ENCODE results near the gene OR5W2.
"Not testable (repeated sequence)": the region's sequence is repeated elsewhere in the genome, so short reads cannot be mapped to it uniquely, and the experiment has no call there.

OR5W2 gene

DNA sequence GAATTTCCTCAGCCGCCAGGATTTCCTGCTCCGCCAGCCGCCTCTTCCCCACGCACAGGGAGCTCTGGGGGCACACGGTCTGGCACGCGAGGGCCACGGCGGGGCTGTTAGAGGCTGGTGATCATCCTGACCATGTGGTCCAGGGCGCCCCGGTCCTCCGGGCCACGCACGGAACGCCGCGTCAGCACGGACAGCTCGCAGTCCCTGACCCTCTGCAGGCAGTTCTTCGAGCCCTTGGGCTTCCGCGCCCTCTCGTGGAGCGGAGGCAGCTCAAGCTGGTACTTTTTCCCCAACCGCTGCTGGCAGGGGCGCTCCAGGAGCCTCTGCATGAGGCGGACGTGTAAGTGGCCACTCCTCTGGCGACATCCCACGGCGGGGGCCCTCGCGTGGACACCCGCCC is 41.2 kb downstream of the OR5W2 start:
- H3K9ac ChIP-seq (ENCODE audit: low read depth in 1 of 2, low read length in 2 of 2); H3K27ac ChIP-seq (ENCODE audit: low read depth, low read length); H3K4me3 ChIP-seq (ENCODE audit: low read depth in 1 of 2, low read length in 2 of 2); H3K27me3 ChIP-seq (ENCODE audit: control insufficient read depth in 1 of 2, insufficient read depth in 2 of 2, low read length in 2 of 2); H3K36me3 ChIP-seq (ENCODE audit: control insufficient read depth in 1 of 2, insufficient read depth in 2 of 2, low read length in 2 of 2); H3K9me3 ChIP-seq (ENCODE audit: control insufficient read depth in 1 of 2, low read length in 2 of 2); H3K4me1 ChIP-seq (ENCODE audit: control insufficient read depth in 1 of 2, insufficient read depth in 2 of 2, low read length in 2 of 2): not testable (repeated sequence)

DNA sequence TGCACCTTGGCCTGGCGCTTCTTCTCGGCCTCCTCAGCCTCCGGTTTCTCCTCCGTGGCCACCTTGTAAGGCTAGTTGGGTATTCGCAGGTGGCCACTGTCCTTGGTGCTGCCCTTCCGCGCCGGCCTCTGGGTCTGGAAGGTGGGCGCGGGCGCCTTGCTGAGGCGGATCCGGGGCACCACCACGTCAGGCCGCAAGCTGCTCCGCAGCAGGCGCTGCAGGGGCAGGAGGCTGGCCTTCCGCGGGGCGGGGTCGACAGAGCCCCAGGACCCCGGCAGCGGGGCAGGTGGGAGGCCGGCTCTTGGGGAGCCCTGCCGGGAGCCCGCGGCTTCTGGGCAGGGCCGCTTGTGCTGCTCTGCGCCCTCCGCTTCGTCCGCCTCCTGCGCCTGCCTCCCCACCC is 41.7 kb downstream of the OR5W2 start:
- not testable (repeated sequence) for H3K27ac ChIP-seq (ENCODE audit: low read depth, low read length); H3K9ac ChIP-seq (ENCODE audit: low read depth in 1 of 2, low read length in 2 of 2)

DNA sequence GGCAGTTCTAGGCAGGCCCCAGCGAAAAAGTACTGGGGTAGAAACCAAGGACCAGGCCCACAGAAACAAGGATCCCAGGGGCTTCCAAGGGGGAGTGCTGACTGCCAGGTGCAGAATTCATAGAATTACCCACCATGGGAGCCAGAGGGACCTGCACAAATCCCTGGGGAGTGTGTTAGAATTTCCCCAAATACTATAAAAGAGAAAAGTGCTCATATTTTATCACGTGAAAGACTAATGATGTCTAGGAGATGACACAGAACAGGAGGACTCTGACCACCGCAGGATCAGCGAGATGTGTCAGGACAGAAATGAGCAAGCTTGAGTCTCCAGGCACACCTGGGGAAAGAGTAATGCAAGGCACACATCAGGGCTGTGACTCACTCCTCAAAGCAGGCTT is 47.0 kb downstream of the OR5W2 start:
- not testable (repeated sequence) for H3K27ac ChIP-seq (ENCODE audit: low read depth, low read length); H3K4me3 ChIP-seq (ENCODE audit: low read depth in 1 of 2, low read length in 2 of 2); H3K4me1 ChIP-seq (ENCODE audit: control insufficient read depth in 1 of 2, insufficient read depth in 2 of 2, low read length in 2 of 2); H3K27me3 ChIP-seq (ENCODE audit: control insufficient read depth in 1 of 2, insufficient read depth in 2 of 2, low read length in 2 of 2); H3K36me3 ChIP-seq (ENCODE audit: control insufficient read depth in 1 of 2, insufficient read depth in 2 of 2, low read length in 2 of 2); H3K9me3 ChIP-seq (ENCODE audit: control insufficient read depth in 1 of 2, low read length in 2 of 2); H3K9ac ChIP-seq (ENCODE audit: low read depth in 1 of 2, low read length in 2 of 2)

More for the DNA sequence above, 41.7 kb downstream of the OR5W2 start:
- not testable (repeated sequence) for H3K4me3 ChIP-seq (ENCODE audit: low read depth in 1 of 2, low read length in 2 of 2); H3K27me3 ChIP-seq (ENCODE audit: control insufficient read depth in 1 of 2, insufficient read depth in 2 of 2, low read length in 2 of 2); H3K4me1 ChIP-seq (ENCODE audit: control insufficient read depth in 1 of 2, insufficient read depth in 2 of 2, low read length in 2 of 2); H3K9me3 ChIP-seq (ENCODE audit: control insufficient read depth in 1 of 2, low read length in 2 of 2); H3K36me3 ChIP-seq (ENCODE audit: control insufficient read depth in 1 of 2, insufficient read depth in 2 of 2, low read length in 2 of 2)

Measured in duodenal mucosa (tissue), 2 donors.